ENCODE measurements around the gene MRPL54.

MRPL54 gene

DNA sequence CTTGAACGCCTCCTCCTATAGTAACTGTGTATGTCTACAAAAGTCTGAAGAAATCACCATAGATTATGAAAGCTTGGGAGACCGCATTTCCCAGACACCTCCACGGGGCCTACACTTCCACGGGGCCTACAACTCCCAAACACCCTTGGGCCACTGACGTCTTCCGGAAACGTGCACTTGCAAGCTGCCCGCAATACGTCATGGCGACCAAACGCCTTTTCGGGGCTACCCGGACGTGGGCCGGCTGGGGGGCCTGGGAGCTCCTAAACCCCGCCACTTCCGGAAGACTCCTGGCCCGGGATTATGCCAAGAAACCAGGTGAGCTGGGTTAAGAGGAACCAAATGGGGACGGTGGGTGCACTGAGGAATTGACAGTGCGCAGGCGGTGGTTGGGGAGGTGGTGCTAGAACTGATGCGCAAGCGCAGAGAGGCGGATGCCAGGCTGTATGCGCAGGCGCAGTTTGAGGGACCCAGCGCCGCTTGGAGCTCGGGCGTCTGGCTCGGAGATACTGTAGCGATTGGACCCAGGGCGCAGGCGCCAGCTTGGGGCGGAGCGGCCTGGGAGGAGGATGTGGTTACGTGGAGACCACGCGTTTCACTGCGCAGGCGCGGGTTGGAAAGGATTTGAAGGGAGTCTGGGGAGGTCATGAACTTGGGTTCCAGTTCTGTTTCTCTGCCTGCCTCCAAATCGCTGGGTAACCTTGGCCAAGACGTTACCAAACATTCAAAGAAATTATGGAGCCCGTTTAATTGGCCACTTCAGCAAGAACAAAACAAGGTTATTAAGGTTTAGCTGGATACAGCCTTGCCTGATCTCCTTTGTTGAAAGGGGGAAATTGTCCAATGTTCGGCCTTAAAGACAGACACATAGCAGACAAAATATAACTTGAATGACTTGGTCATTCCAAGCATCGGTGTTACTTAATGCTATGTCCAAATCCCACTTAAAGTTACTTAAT, at the start of gene MRPL54:
Gene MRPL54, plus strand, starts transcription at position 182 of the 959 bp plus-strand sequence. Its CDS starts 19 bp downstream, at position 201.
- peak; percentile 99 for DNase-seq

DNA sequence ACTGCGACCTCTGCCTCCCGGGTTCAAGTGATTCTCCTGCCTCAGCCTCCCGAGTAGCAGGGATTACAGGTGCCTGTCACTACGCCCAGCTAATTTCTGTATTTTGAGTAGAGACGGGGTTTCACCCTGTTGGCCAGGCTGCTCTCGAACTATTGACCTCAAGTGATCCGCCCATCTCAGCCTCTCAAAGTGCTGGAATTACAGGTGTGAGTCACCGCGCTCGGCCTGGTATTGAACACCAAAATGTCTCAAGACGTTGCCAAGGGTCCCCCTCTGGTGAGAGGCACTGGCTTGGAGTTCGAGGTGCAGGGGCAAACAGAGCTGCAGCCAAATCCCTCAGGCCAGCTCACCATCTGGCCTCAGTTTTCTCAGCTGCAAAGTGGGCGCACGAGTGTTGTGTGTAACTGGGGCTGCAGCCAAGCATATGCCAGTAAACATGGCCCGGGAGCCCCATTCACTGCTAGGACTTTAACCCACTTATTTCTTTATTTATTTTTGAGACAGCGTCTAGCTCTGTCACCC, 46.3 kb upstream of the MRPL54 start:
- no peak for DNase-seq

DNA sequence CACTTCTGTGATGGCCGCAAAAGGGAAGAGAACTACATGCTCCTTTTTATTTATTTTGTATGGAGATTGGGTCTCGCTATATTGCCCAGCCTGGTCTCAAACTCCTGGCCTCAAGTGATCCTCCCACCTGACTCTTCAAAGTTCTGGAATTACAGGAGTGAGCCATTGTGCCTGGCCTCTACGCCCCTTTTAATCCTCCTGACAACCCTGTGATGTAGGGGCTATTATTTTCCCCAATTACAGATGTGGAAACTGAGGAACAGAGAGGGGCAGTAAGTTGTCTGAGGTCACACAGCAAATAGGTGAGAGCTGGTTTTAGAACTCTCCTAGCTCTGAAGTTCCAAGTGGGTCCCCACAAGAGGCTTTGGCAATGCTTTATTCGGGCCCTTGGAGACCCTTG, 42.6 kb upstream of the MRPL54 start:
- DNase-seq = no peak

DNA sequence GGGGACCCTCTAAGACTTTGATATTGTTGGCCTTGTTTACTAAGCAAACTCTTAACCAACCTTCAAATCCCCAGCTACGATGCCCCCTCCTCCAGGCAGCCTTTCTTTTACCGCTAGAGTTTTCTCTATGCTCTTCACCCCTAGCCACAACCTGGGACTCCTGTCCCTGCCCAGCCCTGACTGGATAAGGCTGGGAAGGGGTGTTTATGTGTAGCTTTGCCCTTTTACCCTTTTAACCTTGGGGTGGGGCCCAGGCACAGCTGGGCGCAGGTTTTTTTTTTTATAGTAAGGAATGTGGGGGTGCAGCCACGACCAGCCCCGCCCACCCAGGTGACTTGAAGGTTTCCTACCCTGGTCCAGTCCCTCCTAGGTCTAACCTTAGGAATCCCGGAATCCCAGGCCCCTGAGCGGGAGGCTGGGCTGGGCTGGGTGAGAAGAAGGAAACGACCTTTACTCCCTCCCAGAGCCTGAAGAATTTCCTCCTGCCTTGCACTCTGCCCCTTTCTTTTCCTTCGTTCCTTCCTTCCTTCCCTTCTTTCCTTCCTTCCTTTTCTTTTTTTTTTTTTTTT, 42.0 kb upstream of the MRPL54 start:
- DNase-seq = no peak

DNA sequence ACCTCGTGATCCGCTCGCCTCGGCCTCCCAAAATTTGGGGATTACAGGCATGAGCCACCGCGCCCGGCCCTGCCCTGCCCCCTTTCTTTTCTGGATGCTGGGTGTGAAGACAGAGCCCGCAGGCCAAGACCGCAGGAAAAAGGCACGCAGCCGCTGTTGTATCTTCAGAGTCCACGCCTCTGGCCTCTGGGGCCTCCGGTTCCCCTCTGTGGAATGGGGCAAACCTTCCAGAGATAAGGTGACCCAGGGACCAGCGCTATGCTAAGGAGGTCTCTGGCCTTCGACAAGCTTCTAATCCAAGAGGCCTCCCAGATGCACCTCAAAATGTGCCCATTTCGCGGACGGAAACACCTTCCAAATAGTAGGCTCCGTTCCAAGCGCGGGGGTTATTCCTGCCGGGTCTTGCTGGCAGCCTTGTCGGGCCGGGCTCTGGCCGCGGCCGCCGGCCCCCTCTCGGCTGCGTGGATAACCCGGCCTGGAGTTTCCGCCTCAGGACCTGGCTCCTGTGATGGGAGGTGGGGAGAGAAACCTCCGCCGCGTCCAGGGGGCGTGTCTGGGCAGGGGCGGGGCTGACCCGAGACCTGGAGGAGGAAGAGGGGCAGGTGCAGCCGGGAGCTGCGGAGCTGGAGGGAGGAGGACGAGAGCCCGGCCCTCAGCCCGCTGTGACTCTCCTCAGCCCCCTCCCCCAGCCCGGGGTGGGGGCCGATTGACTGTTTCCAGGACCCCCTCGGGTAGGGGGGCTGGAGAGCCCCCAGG, 41.2 kb upstream of the MRPL54 start:
- DNase-seq = peak; percentile 69

DNA sequence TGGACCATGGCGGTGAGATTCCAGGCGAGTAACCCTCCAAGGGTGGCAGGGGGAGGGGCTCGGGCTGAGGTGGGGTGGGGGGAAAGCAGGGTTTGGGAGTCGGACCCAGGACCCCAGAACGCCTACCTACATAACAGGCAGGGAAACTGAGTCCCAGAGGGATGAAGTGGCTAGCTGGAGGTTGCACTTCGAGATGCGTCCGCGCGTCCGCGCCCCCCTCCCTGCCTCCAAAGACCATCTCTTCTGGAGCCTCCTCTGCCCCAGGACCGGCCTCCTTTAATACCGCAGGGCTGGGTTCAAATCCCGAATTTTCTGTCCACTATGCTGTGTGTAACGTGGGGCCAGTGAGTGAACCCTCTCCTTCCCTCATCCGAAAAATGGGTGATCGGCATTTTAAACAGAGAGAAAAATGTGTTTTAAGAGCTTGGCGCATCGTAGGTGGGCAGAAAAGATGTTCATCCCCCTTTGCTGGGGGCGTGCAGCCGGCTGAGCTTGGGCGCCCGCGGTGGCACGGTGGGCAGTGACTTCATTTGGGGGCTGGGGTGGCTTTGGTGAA, 40.5 kb upstream of the MRPL54 start:
- DNase-seq = no peak

DNA sequence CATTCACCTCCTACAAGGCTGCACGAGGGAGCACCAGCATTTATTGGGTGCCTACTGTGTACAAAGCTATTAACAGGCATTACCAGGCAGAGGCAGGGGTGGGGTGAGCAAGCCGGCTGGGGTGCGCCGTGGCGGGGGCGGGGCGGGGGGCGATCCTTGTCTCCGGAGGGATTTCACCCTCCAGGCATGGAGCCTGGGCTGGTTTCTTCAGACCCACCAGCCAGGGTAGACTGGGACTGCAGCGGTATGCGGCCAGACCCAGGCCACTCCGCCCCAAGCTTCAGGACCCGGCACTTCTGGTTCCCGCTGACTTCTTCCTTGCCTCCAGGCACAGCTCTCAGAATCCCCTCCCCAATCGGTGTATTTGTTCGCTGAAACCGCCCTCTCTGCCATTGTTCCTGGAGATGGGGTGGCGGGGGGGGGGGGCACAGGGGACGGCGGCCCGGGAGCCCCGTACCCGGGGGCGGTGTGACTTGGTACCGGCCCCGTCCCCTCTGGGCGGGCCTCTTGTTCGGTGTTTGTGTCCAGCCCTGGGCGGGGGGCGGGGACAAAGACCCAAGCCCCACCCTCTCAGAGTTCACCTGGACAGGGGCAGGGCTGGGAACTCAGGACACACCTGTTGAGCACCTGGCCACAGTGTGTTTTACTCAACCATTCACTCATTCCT, 39.9 kb upstream of the MRPL54 start:
- no peak for DNase-seq

DNA sequence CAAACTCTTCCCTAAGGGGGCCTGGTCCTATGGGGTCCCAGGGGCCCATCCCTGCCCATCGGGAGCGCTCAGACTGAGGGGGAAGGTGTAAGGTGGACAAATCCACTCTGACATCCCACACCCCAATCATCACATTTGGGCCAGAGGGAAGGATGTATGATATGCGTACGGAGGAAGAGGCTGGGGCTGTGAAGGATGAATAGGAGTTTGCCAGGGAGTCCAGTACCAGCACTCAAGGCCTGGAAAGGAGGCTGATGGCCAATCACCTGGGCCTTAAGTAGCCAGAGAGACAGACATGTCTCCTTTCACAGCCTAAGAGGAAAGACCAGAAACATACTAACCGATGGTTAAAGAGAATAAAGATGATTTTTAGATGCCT, 39.4 kb upstream of the MRPL54 start:
- DNase-seq = no peak

DNA sequence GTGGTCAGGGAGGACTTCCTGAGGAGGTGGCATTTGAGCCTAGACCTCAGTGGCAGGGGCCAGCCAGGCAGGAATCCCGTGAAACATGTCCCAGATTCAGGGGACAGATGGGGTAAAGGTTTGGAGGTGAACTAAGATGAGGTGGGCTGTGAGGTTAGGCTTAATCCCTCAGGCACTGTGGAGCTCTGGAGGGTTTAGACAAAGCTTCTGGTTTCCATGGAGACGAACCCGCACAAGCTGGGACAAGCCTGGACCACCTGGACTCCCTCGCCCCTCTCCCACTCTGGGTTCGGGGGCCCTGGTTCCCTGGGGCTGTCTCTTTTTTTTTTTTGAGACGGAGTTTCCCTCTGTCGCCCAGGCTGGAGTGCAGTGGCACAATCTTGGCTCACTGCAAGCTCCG, 38.6 kb upstream of the MRPL54 start:
- DNase-seq = no peak

DNA sequence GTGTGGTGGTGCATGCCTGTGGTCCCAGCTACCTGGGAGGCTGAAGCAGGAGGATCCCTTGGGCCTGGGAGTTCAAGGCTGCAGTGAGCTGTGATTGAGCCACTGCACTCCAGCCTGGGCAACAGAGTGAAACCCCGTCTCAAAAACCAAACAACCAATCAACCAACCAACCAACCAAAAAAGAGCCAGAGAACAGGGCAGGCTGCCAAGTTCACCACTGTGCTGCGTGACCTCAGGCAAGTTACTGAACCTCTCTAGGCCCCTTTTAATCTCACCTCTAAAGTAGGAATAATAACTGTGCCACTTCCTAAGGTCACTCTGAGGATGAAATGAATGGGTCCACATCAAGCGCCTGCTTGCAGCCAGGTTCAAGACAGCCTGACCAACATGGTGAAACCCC, 37.4 kb upstream of the MRPL54 start:
- DNase-seq = no peak

DNA sequence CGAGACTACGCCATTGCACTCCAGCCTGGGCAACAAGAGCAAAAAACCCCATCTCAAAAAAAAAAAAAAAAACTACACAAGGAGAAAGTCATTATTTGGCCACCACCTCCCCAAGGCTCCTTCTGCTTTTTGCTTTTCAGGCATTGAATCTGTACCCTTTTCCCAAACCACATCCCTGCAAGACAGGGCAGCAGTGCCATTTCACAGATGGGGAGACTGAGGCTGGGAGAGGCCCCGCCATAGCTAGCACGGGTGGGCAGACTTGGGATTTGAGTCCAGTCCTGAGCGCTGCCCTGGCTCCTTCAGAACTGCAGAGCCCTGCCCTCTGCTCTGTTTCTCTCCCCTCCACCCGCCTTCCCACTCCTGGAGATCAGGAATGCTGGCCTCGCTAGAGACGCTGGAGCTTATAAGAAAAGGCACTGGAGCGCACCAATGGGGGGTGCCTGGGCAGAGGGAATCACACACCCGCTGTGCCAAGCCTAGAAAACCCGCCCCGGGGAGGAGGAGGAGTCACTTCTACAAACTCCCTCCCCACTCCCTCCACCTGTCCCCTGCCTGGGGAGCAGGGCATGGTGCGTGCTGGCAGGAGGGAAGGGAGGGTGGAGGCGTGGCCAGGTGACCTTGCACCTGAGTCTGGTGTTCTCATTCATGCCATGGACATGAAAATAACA, 36.7 kb upstream of the MRPL54 start:
- no peak for DNase-seq

DNA sequence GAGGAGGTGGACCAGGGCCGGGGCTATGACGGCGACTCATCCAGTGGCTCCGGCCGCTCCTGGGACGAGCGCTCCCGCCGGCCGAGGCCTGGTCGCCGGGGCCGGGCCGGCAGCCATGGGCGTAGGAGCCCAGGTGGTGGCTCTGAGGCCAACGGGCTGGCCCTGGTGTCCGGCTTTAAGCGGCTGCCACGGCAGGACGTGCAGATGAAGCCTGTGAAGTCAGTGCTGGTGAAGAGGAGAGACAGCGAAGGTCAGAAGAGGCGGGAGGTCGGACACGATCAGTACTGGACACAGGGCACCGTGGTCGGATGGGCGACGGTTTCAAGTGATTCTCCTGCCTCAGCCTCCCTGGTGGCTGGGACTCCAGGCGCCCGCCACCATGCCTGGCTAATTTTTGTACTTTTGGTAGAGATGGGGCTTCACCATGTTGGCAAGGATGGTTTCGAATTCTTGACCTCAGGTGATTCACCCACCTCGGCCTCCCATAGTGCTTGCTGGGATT, 32.0 kb upstream of the MRPL54 start:
- DNase-seq = no peak

DNA sequence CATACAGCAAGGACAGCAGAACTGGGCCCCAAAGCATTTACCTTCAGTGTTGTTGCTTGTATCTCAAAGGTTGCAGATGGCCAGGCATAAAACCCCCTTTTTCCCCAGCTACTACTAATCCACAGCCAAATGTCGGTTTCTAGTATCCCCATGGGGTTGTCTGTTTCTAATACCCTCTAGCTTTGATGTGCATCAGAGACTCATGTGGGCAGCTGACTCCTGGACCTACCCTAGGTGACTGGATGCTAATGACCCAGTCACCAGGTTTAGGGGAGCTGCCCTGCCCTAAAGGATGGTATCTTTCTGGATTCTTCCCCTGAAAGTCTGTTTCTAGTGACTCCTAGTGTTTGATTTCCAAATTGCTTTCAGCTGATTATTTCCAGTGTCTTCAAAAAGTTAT, 30.4 kb upstream of the MRPL54 start:
- DNase-seq = no peak

DNA sequence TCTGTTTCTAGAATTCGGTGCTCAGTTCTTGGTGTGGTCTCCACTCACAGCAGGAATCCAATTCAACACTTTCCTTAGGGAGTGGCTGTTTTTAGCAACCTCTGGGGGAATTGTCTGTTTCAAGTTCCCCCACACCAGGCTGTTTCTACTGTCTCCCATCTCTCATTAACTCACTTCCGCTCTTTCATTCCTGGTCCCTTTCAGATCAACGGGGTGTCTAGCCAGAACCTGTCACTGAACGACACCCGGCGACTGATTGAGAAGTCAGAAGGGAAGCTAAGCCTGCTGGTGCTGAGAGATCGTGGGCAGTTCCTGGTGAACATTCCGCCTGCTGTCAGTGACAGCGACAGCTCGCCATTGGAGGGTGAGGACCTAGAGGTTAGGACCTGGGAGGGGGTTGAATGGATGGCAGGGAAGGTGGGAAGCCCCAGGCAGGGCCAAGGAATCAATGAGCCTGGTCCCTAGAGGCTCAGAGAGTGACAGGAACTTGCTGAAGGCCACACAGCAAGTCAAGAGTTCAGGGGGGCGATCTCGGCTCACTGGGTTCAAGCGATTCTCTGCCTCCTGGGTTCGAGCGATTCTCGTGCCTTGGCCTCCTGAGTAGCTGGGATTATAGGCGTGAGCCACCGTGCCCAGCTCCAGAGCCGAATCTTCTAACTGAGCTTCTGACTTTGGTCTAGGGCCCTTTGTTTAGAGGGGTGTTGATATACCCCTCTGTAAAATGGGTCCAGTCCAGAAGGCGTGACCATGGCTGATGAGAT, 28.8 kb upstream of the MRPL54 start:
- DNase-seq = no peak

DNA sequence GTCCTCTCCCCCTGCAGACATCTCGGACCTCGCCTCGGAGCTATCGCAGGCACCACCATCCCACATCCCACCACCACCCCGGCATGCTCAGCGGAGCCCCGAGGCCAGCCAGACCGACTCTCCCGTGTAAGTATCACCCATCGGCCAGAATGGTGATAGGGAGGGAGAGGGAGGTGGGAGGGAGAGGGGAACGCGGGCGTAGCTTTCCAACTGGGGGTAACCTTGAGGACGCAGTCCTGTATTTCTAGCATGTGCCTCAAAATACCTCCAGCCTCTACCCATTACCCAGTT, 28.2 kb upstream of the MRPL54 start:
- DNase-seq = no peak

DNA sequence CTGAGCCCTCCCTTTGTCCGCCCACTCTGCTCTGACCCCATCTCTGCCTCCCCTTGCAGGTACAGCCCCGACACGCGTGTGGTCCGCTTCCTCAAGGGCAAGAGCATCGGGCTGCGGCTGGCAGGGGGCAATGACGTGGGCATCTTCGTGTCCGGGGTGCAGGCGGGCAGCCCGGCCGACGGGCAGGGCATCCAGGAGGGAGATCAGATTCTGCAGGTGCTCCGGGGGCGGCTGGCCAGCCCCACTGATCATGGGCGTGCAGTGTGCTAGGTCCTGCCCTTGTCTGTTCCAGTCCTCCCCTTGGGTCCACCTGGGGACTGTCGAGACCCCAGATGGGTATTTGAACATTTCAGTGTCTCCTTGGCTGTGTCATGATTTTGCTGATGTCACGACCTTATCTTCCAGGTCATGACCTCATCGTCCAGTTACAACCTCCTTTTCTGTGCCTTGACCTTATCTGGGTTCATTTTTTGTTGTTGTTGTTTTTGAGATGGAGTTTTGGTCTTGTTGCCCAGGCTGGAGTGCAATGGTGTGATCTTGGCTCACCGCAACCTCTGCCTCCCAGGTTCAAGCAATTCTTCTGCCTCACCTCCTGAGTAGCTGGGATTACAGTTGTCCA, 26.3 kb upstream of the MRPL54 start:
- DNase-seq = no peak

DNA sequence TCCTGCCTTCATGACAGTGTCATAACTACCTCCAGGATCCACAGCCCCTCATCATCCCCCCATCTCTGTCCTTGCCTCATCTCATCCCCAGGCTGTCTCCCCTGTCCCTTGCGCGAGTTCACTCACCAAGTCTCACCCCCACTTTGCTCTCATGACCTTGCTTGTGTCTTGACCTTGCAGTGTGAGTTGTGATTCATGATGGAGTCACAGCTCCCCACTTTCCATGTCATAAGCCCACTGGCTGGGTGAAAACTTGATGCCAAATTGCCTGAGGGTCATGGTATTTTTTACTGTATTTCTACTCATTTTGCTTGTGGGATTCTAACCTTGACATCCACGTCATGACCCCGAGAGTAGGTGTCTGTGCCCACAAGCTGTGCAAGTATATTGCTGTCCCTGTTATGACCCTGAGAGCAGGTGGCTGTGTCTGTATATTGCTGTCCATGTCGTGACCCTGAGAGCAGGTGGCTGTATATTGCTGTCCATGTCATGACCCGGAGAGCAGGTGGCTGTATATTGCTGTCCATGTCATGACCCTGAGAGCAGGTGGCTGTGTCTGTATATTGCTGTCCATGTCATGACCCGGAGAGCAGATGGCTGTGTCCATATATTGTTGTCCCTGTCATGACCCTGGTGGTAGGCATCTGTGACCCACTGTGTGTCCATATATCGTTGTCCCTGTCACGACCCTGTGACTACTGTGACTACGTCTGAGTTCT, 24.8 kb upstream of the MRPL54 start:
- no peak for DNase-seq

DNA sequence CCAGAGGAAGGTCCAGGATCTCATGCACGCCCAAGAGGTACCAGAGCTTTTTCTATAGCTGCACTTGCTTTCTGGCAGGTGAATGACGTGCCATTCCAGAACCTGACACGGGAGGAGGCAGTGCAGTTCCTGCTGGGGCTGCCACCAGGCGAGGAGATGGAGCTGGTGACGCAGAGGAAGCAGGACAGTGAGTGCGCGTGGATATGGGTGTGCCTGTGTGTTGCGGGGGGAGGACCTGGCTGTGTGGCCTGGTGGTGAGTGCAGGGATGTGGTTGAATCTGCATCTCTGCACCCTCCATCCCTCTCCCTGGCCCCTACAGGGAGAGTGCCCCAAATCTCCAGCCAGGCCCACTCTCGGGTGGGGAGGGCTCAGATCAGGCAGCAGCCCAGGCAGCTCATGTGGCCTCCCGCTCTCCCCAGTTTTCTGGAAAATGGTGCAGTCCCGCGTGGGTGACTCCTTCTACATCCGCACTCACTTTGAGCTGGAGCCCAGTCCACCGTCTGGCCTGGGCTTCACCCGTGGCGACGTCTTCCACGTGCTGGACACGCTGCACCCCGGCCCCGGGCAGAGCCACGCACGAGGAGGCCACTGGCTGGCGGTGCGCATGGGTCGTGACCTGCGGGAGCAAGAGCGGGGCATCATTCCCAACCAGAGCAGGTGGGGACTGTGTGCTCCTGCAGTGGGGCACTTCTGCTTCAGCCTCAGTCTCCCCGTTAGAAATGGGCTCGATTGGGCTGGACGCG, 23.8 kb upstream of the MRPL54 start:
- no peak for DNase-seq

DNA sequence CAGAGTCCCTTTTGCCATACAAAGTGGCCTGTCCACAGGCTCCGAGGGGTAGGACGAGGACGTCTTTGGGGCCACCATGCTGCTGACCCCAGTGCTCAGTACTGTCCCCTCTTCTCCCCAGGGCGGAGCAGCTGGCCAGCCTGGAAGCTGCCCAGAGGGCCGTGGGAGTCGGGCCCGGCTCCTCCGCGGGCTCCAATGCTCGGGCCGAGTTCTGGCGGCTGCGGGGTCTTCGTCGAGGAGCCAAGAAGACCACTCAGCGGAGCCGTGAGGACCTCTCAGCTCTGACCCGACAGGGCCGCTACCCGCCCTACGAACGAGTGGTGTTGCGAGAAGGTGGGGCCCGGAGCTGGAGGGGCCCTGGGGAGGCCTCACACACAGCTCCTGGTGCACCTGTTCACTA, 22.1 kb upstream of the MRPL54 start:
- no peak for DNase-seq
